IMR-90 (cell line): ENCODE data around the gene SDK1. TPM values are rescaled to one million over a fixed set of nuclear protein-coding genes. Genes with fewer than 3 reads are reported as not detected.

Experiments
- ATAC-seq: fragments of 200-7000 bp; cut with Tn5 transposase; 2 replicates; pipeline ENCODE4 v1.9.1; 2020; ENCODE audit warnings: low read depth, mild to moderate bottlenecking, moderate library complexity
- BruUV-seq: library from RNA; stranded (reverse); fragments of 400-500 nt; replicated peaks from 2 replicates; lab custom pipeline; 2021; lab: Mats Ljungman, UMichigan
- CTCF ChIA-PET: fragments of 300-600 bp; formaldehyde crosslinking; extraction: SDS; loops from one replicate; lab custom pipeline; 2021; ENCODE audit warnings: antibody characterized with exemption; lab: Yijun Ruan, JAX
- POLR2A ChIA-PET: fragments of 300-600 bp; sonication (Branson Sonifier 250); formaldehyde crosslinking; loops from one replicate; lab custom pipeline; 2022; ENCODE audit warnings: antibody characterized with exemption; ENCODE audit not compliant: unreplicated experiment; lab: Charles Lee
- DNase-seq: peaks from one replicate; pipeline ENCODE4 v3.0.0; 2013
- H2AFZ ChIP-seq: replicated peaks from 2 replicates; pipeline ENCODE3; 2013; ENCODE audit warnings: low read length, mild to moderate bottlenecking; ENCODE audit not compliant: poor library complexity
- H2AK5ac ChIP-seq: 2 replicates; pipeline ENCODE4 v1.6.1; 2013; ENCODE audit warnings: low read depth, low read length, inconsistent platforms
- H2AK9ac ChIP-seq: replicated peaks from 2 replicates; pipeline ENCODE3; 2013; ENCODE audit warnings: mild to moderate bottlenecking, low read depth, low read length, moderate library complexity; ENCODE audit not compliant: poor library complexity
- H2BK120ac ChIP-seq: 2 replicates; pipeline ENCODE4 v1.6.1; 2013; ENCODE audit warnings: low read depth, low read length, inconsistent platforms
- H2BK15ac ChIP-seq: 3 replicates; pipeline ENCODE4 v1.6.1; 2013; ENCODE audit warnings: low read depth, low read length, inconsistent platforms
- H2BK20ac ChIP-seq: 2 replicates; pipeline ENCODE4 v1.6.1; 2013; ENCODE audit warnings: low read depth, mild to moderate bottlenecking, inconsistent platforms, low read length, moderate library complexity
- H2BK5ac ChIP-seq: 2 replicates; pipeline ENCODE4 v1.6.1; 2013; ENCODE audit warnings: mild to moderate bottlenecking, low read depth, low read length, inconsistent platforms; ENCODE audit not compliant: poor library complexity, severe bottlenecking
- H3K14ac ChIP-seq: replicated peaks from 2 replicates; pipeline ENCODE4 v1.6.1; 2013; ENCODE audit warnings: low read depth, low read length, inconsistent platforms
- H3K18ac ChIP-seq: 2 replicates; pipeline ENCODE4 v1.6.1; 2013; ENCODE audit warnings: low read depth, low read length, control low read depth
- H3K23ac ChIP-seq: 2 replicates; pipeline ENCODE4 v1.6.1; 2013; ENCODE audit warnings: low read depth, low read length, inconsistent platforms
- H3K27ac ChIP-seq: 2 replicates; pipeline ENCODE4 v1.5.1; 2013; ENCODE audit warnings: mild to moderate bottlenecking, control low read depth, low read length; ENCODE audit not compliant: insufficient read depth
- H3K27me3 ChIP-seq: 2 replicates; pipeline ENCODE4 v1.6.1; 2013; ENCODE audit warnings: low read length; ENCODE audit not compliant: control insufficient read depth, insufficient read depth
- H3K36me3 ChIP-seq: 2 replicates; pipeline ENCODE4 v1.6.1; 2013; ENCODE audit warnings: low read length, mixed read lengths; ENCODE audit not compliant: control insufficient read depth, insufficient read depth
- H3K4ac ChIP-seq: 2 replicates; pipeline ENCODE4 v1.6.1; 2013; ENCODE audit warnings: low read depth, low read length, inconsistent platforms
- H3K4me1 ChIP-seq: 2 replicates; pipeline ENCODE4 v1.6.1; 2013; ENCODE audit warnings: low read length, mixed read lengths; ENCODE audit not compliant: control insufficient read depth, insufficient read depth
- H3K4me2 ChIP-seq: 2 replicates; pipeline ENCODE4 v1.6.1; 2013; ENCODE audit warnings: low read depth, mild to moderate bottlenecking, control low read depth, low read length, moderate library complexity
- H3K4me3 ChIP-seq: 2 replicates; pipeline ENCODE4 v1.5.1; 2013; ENCODE audit warnings: low read depth, mild to moderate bottlenecking, control low read depth, low read length, moderate library complexity; ENCODE audit not compliant: insufficient read depth
- H3K56ac ChIP-seq: 2 replicates; pipeline ENCODE4 v1.6.1; 2013; ENCODE audit warnings: low read length, inconsistent platforms; ENCODE audit not compliant: insufficient read depth; ENCODE audit errors: extremely low read depth
- H3K79me1 ChIP-seq, 2 experiments: 2 replicates each; pipeline ENCODE4 v1.6.1; 2013; ENCODE audit warnings: low read length in 2 of 2, inconsistent platforms in 1 of 2, low read depth in 1 of 2
- H3K9ac ChIP-seq: 2 replicates; pipeline ENCODE4 v1.6.1; 2013; ENCODE audit warnings: low read depth, low read length, control low read depth
- H3K9me1 ChIP-seq: 2 replicates; pipeline ENCODE4 v1.6.1; 2013; ENCODE audit warnings: low read length, inconsistent platforms; ENCODE audit not compliant: insufficient read depth
- H3K9me3 ChIP-seq: 2 replicates; pipeline ENCODE4 v1.6.1; 2013; ENCODE audit warnings: low read length; ENCODE audit not compliant: control insufficient read depth, insufficient read depth
- H4K20me1 ChIP-seq: 2 replicates; pipeline ENCODE4 v1.6.1; 2013; ENCODE audit warnings: low read length, inconsistent platforms; ENCODE audit not compliant: insufficient read depth
- H4K5ac ChIP-seq: 2 replicates; pipeline ENCODE4 v1.6.1; 2013; ENCODE audit warnings: mild to moderate bottlenecking, low read depth, low read length, control low read depth
- H4K8ac ChIP-seq, 2 experiments: 2 replicates each; pipeline ENCODE4 v1.6.1; 2013; ENCODE audit warnings: low read depth in 2 of 2, low read length in 2 of 2, control low read depth in 1 of 2, inconsistent platforms in 1 of 2
- H4K91ac ChIP-seq: 2 replicates; pipeline ENCODE4 v1.6.1; 2013; ENCODE audit warnings: low read depth, low read length, inconsistent platforms; ENCODE audit not compliant: insufficient read depth
- BHLHE40 ChIP-seq: fragments of 150-350 bp; IDR thresholded peaks from 2 replicates; pipeline ENCODE4 v1.6.1; 2016; ENCODE audit warnings: mild to moderate bottlenecking, low read depth, low read length
- CEBPB ChIP-seq: IDR thresholded peaks from 2 replicates; pipeline ENCODE4 v1.6.1; 2012; ENCODE audit warnings: low read depth, low read length, improper control_type of control experiment
- CHD1 ChIP-seq: IDR thresholded peaks from 2 replicates; pipeline ENCODE4 v1.6.1; 2012; ENCODE audit warnings: low read depth, low read length, improper control_type of control experiment
- CTCF ChIP-seq: conservative IDR thresholded peaks from 2 replicates; pipeline ENCODE4 v1.5.1; 2012; ENCODE audit warnings: mild to moderate bottlenecking, low read depth, low read length, improper control_type of control experiment
- ELK1 ChIP-seq: fragments of 150-350 bp; IDR thresholded peaks from 2 replicates; pipeline ENCODE4 v1.6.1; 2016; ENCODE audit warnings: low read depth, mild to moderate bottlenecking, low read length, moderate library complexity, borderline replicate concordance
- FOS ChIP-seq: fragments of 150-350 bp; IDR thresholded peaks from 2 replicates; pipeline ENCODE4 v1.6.1; 2016; ENCODE audit warnings: low read depth, low read length
- MAFK ChIP-seq: IDR thresholded peaks from 2 replicates; pipeline ENCODE4 v1.6.1; 2012; ENCODE audit warnings: low read depth, low read length, improper control_type of control experiment
- MAZ ChIP-seq: IDR thresholded peaks from 2 replicates; pipeline ENCODE4 v1.6.1; 2012; ENCODE audit warnings: low read depth, mild to moderate bottlenecking, low read length, improper control_type of control experiment, moderate library complexity, borderline replicate concordance
- MXI1 ChIP-seq: IDR thresholded peaks from 2 replicates; pipeline ENCODE4 v1.6.1; 2012; ENCODE audit warnings: low read depth, mild to moderate bottlenecking, low read length, moderate library complexity, borderline replicate concordance
- NFE2L2 ChIP-seq: fragments of 150-350 bp; IDR thresholded peaks from 2 replicates; pipeline ENCODE4 v1.6.1; 2016; ENCODE audit warnings: low read depth, mild to moderate bottlenecking, low read length
- POLR2A ChIP-seq: IDR thresholded peaks from 2 replicates; pipeline ENCODE4 v1.6.1; 2012; ENCODE audit warnings: mild to moderate bottlenecking, low read depth, low read length
- RAD21 ChIP-seq: IDR thresholded peaks from 2 replicates; pipeline ENCODE4 v1.6.1; 2012; ENCODE audit warnings: low read length, improper control_type of control experiment
- RCOR1 ChIP-seq: IDR thresholded peaks from 2 replicates; pipeline ENCODE4 v1.6.1; 2012; ENCODE audit warnings: mild to moderate bottlenecking, low read length, improper control_type of control experiment; ENCODE audit not compliant: insufficient replicate concordance
- RFX5 ChIP-seq: IDR thresholded peaks from 2 replicates; pipeline ENCODE4 v1.8.0; 2012; ENCODE audit warnings: low read depth, mild to moderate bottlenecking, low read length, moderate library complexity
- SMC3 ChIP-seq: fragments of 150-350 bp; IDR thresholded peaks from 2 replicates; pipeline ENCODE4 v1.6.1; 2016; ENCODE audit warnings: low read depth, mild to moderate bottlenecking, antibody characterized with exemption, low read length, moderate library complexity
- USF2 ChIP-seq: fragments of 150-350 bp; IDR thresholded peaks from 2 replicates; pipeline ENCODE4 v1.6.1; 2017; ENCODE audit warnings: mild to moderate bottlenecking, antibody characterized with exemption, low read length, low read depth
- WGBS, 2 experiments: methylation state at CpG; one replicate each; pipeline versions ENCODE4 v1.1.5 to v1.1.7; 2013; ENCODE audit warnings: missing lambda C conversion rate in 2 of 2; ENCODE audit not compliant: insufficient read length in 1 of 2; ENCODE audit errors: extremely low coverage in 2 of 2; 5-methylcytosine and 5-hydroxymethylcytosine counted together
- dilution Hi-C: fragments of 300-500 bp; cut with HindIII; formaldehyde crosslinking; loops from one replicate; pipeline ENCODE4 v1.14.3; 2018; ENCODE audit warnings: low sequenced_read_pairs; ENCODE audit not compliant: unreplicated experiment
- in situ Hi-C: fragments of 300-500 bp; cut with MboI; formaldehyde crosslinking; loops from 3 replicates; pipeline ENCODE4 v1.14.3; 2019; ENCODE audit warnings: low sequenced_read_pairs, inconsistent platforms, mixed read lengths
- intact Hi-C: fragments of 100-400 bp; cut with micrococcal nuclease; formaldehyde crosslinking; loops from 2 replicates; pipeline ENCODE4 v1.10.0; 2022
- polyA plus RNA-seq, 3 experiments: library from polyadenylated mRNA; depleted of rRNA; stranded (reverse); fragments of >200 nt; gene quantifications; 2 replicates each; pipeline ENCODE4 v1.2.3, GENCODE V29; 2012; ENCODE audit warnings: low replicate concordance in 1 of 3
- total RNA-seq: library from RNA; depleted of rRNA; stranded (reverse); fragments of >200 nt; gene quantifications from 2 replicates; pipeline ENCODE4 v1.2.3, GENCODE V29; 2012

SDK1 gene
- total and polyA plus RNA-seq, 2 of the 4 experiments (the other 2 are of a cell fraction) = 1.5 to 1.6 TPM

GRCh38 chr7:3859431-3859830 lies 558.4 kb downstream of the SDK1 start:
- ATAC-seq (no peak), DNase-seq (no peak)
- Histone ChIP-seq H2AK9ac (no peak overlapping the region), H3K9me3 (peaks cover 8% of the 10 kb centered on the region), H3K23ac (no peak overlapping the region), H2BK20ac (no peak overlapping the region), H3K4me1 (peaks cover 6% of the 10 kb centered on the region; the same call in 1 of the 2 replicates), H2AFZ (no peak overlapping the region), H4K91ac (no peak overlapping the region), H3K79me1 (no peaks in the 10 kb centered on the region), H3K4ac (no peak overlapping the region), H3K4me3 (no peak overlapping the region), H3K18ac (no peak overlapping the region), H3K27ac (no peak overlapping the region), H2BK5ac (no peak overlapping the region), H4K8ac (no peak overlapping the region), H3K56ac (no peak overlapping the region), H3K9ac (no peak overlapping the region), H3K36me3 (no peaks in the 10 kb centered on the region), H4K20me1 (no peaks in the 10 kb centered on the region), H4K5ac (no peak overlapping the region), H3K9me1 (no peaks in the 10 kb centered on the region), H3K27me3 (no peaks in the 10 kb centered on the region), H2BK120ac (no peak overlapping the region), H2BK15ac (no peak overlapping the region), H2AK5ac (no peak overlapping the region), H3K14ac (no peak overlapping the region), H3K4me2 (no peak overlapping the region)
- CTCF ChIA-PET = no interaction called here
- intact Hi-C loops (no loop called here), in situ Hi-C loops (no loop called here), dilution Hi-C loops (no loop called here)
- POLR2A ChIA-PET = no interaction called here
- TF ChIP-seq BHLHE40 = no peak
- no peak for TF ChIP-seq FOS
- TF ChIP-seq NFE2L2 = no peak
- no peak for TF ChIP-seq ELK1
- no peak for TF ChIP-seq CTCF
- no peak for TF ChIP-seq POLR2A
- no peak for TF ChIP-seq MAFK
- TF ChIP-seq RCOR1 = no peak
- no peak for TF ChIP-seq MXI1
- no peak for TF ChIP-seq CHD1
- no peak for TF ChIP-seq RAD21
- TF ChIP-seq USF2 = no peak
- TF ChIP-seq SMC3 = no peak
- TF ChIP-seq CEBPB = no peak
- no peak for TF ChIP-seq RFX5
- TF ChIP-seq MAZ = no peak
- WGBS, 2 experiments = no CpG with 5 or more reads among the region's 1 CpG
- no TSS peak for BruUV-seq
